A549 treated with DMSO at 1 μM for 4 hours (cell line): ENCODE results near the gene TCL1B. TPM values are rescaled to one million over a fixed set of nuclear protein-coding genes. Genes with fewer than 3 reads are reported as not detected.

Experiments used
- total RNA-seq: library from RNA; stranded (reverse); fragments of 200-300 nt; extraction: Qiagen RNA extraction; gene quantifications from 5 replicates; pipeline ENCODE4 v1.2.3, GENCODE V29; 2022; ENCODE audit warnings: low read depth

Gene TCL1B
- not detected in 5 replicates for total RNA-seq

DNA sequence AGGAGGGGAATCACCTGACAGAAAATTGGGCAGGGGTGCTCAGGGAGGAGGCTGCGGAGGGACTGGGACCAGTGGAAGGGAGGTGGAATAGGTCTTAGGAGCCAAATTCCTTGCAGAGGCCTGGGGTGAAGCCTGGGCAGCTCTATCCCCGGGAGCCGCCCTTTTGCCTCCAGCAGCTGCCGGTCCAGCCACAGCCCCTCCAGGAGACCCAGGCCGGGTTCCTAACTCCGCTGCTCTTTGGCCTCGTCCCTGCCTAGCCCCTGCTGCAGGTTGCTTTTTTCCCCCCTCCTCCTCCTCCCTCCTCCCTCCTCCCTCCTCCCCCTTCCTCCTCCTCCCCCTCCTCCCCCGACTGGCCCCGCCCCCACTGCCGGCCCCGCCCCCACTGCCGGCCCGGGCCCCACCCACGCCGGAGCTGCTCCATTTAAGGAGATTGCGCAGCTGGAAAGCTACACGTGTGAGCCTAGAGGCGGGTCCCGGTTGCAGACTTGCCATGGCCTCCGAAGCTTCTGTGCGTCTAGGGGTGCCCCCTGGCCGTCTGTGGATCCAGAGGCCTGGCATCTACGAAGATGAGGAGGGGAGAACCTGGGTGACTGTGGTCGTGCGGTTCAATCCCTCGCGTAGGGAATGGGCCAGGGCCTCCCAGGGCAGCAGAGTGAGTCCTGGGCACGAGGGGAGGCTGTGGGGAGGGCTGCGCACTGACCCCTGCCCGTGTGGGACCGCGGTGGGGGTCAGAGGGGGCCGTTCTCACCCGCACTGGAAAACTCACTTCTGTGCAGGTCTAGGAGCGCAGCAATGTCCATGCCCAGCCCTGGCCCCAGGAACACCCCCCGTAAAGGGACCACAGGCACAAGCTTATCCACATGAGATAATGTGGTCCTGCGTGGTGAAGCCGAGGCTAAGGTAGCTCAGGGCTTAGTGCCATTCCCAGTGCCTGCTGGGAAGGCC is at the start of gene TCL1B:
Gene TCL1B, plus strand, starts transcription at position 449 of the 945 bp plus-strand sequence. Its CDS starts 42 bp downstream, at position 491.

GRCh38 chr14:95713596-95714371 is 27.6 kb downstream of the TCL1B start, which contains the start of gene TCL1A:
Gene TCL1A, minus strand, starts transcription at chr14:95714125. Its CDS starts 59 bp downstream, at chr14:95714066.

Other genes starting within 250 kb of the TCL1B start
- gene SYNE3, start 169.8 kb upstream of the TCL1B start, total RNA-seq = 0.17 to 0.45 TPM (median 0.26 TPM) in 5 replicates
- 55.3 to 80.4 TPM (median 74.6 TPM) in 5 replicates for gene GLRX5, start 151.4 kb upstream of the TCL1B start, total RNA-seq
- gene TCL1A, start 27.7 kb downstream of the TCL1B start, total RNA-seq = not detected in 5 replicates
- not detected in 5 replicates for gene TUNAR, start 190.4 kb downstream of the TCL1B start, total RNA-seq